HG03135 (cell line): ENCODE results near the gene SMIM33.
"Not testable (repeated sequence)": the region's sequence is repeated elsewhere in the genome, so short reads cannot be mapped to it uniquely, and the experiment has no call there.

Source experiments
- ATAC-seq: cut with Tn5 transposase; IDR thresholded peaks from one replicate; pipeline ENCODE4 v1.9.1; 2021; ENCODE audit warnings: mild to moderate bottlenecking, moderate library complexity; ENCODE audit not compliant: unreplicated experiment

The SMIM33 gene

DNA sequence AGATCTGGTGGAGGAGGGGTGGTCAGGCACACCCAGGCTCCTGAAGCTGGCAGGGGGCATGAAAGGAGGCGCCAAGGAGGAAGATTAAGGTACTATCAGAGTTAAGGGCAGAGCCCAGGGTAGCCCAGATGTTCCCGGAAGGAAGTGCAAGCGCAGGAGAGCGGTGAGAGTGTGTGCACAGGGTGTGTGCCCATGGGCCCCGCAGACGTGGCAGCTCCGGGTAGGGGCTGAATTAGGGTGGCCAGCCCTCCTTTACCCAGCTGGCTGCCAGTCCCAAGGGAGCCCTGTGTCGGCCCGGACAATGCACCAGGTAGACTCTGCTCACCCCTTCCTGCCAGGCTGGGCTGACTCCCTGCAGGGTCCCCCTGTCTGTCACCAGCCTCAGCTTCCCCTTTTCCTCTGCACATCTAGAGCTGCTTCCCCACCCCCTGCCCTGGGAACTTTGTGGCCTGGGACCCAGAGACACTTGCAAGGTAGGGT, at the start of gene SMIM33:
SMIM33 (plus strand) TSS at position 184 of the 480 bp plus-strand sequence; CDS start at position 302, 118 bp downstream.
- ATAC-seq: no peak

GRCh38 chr5:139422307-139422893, 48.4 kb upstream of the SMIM33 start:
- peak; percentile 79 for ATAC-seq

DNA sequence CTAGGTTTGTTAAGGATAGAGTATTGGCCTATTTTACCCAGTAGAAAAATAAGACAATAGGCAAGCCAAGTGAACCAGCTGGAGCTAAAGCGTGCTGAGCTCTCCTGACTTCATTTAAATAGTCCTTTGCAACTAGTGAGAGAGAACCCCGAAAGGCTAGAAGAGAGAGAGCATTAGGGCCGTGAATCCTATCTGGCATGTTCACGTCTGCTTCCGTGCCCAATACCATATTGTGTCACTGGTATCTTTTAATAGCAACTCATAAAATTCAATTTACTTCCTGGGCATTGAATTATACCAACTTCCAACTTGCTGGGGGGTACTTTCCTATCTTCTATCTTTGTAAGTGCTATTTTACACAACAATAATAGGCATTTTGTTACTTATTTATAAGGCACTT, 45.3 kb upstream of the SMIM33 start:
- ATAC-seq: no peak

- no peak for ATAC-seq
Observed at GRCh38 chr5:139426203-139426885, 44.5 kb upstream of the SMIM33 start.

- no peak for ATAC-seq
Observed at GRCh38 chr5:139430015-139430414, 40.8 kb upstream of the SMIM33 start.

DNA sequence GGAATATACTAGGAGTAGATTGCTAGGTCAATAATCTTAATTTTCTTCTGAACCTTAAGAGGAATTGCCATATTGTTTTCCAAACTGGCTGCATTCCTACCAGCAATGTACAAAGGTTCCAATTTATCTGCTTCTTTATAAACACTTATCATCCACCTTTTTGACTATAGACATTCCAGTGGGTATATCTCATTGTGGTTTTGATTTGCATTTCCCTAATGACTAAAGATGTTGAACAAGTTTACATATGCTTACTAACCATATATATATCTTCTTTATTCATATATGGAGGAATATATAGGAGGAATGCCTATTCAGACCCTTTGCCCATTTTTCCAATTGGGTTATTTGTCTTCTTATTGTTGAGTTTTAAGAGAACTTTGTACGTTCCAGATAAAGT, 39.1 kb upstream of the SMIM33 start:
- no peak for ATAC-seq

DNA sequence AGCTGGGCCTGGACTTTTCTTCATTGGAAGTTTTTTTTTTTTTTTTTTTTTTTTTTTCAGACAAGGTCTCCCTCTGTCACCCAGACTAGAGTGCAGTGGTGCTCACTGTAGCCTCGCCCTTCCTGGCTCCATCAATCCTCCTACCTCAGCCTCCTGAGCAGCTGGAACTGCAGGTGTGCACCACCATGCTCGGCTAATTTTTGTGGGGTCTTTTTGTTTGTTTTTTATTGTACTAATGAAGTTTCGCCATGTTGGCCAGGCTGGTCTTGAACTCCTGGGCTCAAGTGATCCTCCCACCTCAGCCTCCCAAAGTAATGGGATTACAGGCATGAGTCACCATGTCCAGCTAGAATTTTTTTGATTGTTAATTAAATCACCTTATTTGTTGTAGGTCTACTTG, 35.1 kb upstream of the SMIM33 start:
- no peak for ATAC-seq

DNA sequence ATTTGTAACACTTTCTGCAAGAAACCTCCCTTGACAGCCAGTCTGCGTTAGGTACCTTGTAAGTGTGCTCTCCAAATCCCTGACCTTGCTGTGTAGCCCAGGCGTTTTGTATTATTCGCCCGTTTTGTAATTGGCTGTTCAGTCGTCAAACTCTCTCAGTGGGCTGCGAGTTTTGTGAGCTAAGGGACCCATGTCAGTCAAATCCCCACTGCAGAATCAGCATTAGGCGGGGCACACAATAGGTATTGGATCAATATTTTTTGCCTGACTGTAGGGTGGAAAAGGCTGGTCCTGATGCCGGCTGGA, 32.1 kb upstream of the SMIM33 start:
- no peak for ATAC-seq

DNA sequence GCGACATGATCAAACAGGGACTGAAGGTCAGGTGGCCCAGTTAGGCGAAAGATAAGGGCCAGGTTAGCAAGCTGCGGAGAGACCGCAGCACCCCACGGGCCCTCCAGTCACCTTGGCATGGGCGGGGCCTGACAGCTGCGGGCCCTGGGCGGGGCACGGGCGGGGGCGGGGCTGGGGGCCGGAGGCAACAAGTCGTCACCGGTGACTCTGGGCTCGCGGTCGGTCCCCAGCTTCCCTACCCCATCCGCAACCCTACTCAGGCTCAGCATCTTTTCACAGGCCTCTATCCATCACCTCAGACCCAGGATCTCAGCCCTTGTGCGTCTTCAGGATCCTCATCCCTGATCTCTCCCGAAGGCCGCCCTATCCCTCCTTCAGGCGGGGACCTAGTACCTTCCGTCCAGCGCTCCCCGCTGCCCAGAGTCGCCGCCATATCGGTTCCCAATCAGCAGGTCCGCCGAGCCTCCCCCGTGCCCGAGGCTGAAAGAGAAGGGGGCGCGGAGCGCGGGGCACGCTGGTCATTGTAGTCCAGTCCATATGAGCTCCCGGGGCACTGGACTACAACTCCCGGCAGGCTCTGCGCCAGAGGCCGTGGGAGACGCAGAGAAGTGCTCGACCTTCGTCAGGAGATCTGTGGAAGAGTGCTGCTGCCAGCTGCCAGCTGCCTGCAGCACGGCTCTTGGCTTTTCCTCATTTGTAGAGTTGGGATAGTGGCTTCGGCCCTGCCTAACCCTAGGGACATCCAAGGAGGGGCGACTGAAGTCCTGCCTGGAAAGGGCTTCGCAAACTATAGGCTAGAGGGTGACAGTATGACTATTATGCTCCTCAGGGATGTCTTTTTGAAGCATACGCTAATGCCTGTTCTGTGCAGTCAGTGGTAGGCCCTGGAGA, 31.5 kb upstream of the SMIM33 start, which contains the start of gene DNAJC18:
DNAJC18 (minus strand) TSS at position 513 of the 891 bp plus-strand sequence; CDS start at position 433, 80 bp downstream.
- ATAC-seq: peak; percentile 91

- not testable (repeated sequence) for ATAC-seq
Observed at GRCh38 chr5:139440416-139440815, 30.4 kb upstream of the SMIM33 start.

- no peak for ATAC-seq
Observed at GRCh38 chr5:139443831-139444453, 26.9 kb upstream of the SMIM33 start.

DNA sequence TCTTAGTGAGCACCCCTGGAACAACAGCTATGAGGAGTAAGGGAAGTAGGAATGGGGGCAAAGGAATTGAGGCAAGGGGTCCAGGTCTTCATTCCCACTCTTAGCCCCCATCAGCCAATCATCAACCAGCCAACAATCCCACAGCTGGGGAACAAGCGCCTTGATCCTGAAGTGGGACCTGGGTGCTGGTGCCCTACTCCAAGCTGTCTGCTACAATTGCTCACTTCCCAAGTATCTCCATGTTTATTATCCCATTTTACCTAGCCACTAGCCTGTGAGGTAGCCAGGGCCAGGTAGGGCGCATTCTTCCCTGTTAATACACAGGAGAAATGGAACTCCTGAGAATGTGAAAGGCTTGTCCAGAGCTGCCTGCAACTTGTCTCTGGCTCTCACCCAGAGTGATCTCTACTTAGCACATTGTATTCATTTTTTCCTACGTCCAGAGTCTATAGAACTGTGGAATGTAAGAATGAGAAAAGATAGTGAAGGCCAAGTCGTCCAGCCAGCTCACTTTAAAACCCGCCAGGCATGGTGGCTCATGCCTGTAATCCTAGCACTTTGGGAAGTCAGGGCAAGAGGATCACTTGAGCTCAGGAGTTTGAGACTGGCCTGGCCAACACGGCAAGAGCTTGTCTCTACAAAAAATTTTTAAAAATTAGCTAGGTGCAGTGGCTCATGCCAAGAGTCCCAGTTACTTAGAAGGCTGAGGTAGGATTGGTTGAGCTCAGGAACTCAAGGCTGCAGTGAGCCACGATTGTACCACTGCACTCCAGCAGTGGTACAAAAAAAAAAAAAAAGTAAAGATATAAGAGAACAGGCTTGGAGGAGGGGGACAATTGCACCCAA, 25.3 kb upstream of the SMIM33 start:
- no peak for ATAC-seq

DNA sequence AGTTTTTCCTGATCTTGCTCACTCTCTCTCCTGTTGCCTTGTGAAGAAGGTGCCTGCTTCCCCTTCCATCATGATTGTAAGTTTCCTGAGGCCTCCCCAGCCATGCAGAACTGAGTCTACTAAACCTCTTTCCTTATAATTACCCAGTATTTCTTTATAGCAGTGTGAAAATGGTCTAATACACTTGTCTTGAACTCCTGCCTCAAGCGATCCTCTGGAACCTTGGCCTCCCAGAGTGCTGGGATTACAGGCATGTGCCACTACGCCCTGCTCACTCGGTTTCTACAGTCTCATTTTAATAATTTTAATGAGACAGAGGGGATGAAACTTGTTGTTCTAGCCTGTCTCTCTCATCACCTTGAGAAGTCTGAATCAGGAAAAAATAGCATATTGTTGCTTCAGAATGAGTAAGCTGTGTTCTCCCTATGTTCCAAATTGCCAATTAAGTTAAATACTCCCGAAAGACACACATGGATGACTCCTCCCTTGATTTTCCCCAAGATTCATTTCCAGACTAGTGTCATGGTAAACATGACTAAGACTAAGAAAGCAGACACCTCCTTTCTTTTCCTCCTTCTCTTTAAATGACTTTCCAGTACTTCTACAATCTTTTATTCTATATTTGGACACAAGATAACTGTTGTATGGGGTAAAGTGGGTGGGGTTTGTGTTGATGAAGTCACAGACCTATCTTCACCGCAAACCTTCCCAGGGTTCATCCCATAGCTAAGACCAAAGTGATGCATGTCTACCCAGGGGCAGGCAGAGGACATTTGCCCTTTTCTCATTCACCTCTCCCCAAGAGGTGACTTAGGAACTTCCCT, 23.6 kb upstream of the SMIM33 start:
- peak; percentile 56 for ATAC-seq

GRCh38 chr5:139451176-139451575, 19.6 kb upstream of the SMIM33 start:
- ATAC-seq: no peak

DNA sequence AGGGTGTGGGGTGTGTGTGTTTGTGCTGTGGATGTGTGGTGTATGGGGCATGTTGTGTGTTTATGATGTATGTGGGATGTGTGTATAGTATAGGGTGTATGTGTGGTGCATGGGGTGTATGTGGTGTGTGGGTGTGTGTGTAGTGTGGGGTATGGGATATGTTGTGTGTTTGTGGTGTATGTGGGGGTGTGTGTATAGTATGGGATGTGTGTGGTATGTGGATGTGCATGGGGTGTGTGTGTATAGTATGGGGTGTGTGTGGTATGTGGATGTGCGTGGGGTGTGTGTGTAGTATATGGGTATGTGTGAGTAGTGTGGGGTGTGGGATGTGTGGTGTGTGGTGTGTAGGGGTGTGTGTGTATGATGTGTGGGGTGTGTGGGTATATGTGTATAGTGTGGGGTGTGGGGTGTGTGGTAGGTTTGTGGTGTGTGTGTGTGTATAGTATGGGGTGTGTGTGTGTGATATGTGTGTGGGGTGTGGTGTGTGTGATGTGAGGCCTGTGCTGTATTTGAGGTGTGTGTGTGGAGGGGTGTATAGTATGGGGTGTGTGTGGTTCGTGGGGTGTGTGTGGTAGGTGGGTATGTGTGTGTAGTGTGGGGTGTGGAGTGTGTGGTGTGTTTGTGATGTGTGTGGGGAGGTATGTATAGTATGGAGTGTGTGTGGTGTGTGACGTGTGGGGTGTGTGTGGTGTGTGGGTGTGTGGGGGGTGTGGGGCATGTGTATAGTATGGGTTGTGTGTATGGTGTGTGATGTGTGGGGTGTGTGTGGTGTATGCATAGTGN, 18.7 kb upstream of the SMIM33 start:
- no peak for ATAC-seq

GRCh38 chr5:139453683-139454567, 16.9 kb upstream of the SMIM33 start:
- ATAC-seq: no peak

DNA sequence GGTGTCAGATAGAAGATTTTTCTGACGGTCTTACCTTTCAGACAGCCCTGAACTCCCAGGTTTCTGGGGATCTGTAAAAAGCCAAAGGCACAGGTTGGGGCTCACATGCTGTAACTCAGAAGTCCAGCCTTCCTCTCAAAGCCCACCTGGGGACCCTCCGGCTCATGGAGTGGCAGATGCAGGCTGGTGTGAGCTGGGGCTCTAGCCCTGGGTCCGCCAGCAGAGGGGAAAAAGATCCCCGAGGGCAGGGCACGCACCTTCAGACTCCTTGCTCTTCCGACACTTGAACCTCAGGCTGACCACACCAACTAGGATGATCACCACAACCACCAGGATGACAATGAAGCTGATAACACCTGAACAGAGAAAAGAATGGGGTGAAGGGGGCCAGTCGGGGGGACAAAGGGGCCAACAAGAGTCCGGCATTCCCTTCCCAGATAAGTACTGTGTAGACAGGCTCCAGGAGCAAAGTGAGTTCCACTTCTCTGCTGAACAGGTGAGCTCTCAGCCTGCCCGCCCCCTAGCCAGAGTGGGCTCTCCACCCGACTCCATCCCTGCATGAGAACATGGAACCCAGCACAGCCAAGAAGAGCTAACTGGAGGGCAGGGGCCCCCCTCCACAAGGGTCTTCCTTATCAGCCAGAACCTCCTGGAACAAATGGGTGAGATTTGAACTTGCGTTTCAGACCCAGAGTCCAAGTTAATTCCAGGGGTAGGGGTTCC, 16.1 kb upstream of the SMIM33 start:
- ATAC-seq: no peak
